ENCODE measurements around the gene ZFAND6. TPM values are rescaled to one million over a fixed set of nuclear protein-coding genes. Genes with fewer than 3 reads are reported as not detected.

Gene ZFAND6
- total RNA-seq, 2 donors from 2014 or later: 103 to 167 TPM

- no peak for DNase-seq (ENCODE audit: low spot score)
- Histone ChIP-seq H3K4me3 (no peak overlapping the region), H3K4me1 (replicated peaks) (no peaks in the 10 kb centered on the region), H3K9me3 (no peaks in the 10 kb centered on the region), H3K36me3 (peaks cover 0 to 5% of the 10 kb centered on the region in 2 donors), H3K27me3 (replicated peaks; ENCODE audit: insufficient read depth) (no peaks in the 10 kb centered on the region), H3K27ac (no peak overlapping the region)
- intact Hi-C loops (cut with DNase I): no loop called here
- 88% methylated on average over 10 of the region's 10 CpGs for WGBS
- no peak for TF ChIP-seq CTCF (IDR thresholded peaks at IDR 0.05)
- TF ChIP-seq POLR2AphosphoS5 (IDR thresholded peaks at IDR 0.05): no peak
- TF ChIP-seq POLR2A (IDR thresholded peaks at IDR 0.05): no peak
These were observed 123.8 kb downstream of the ZFAND6 start for GRCh38 chr15:80183306-80183705.

DNA sequence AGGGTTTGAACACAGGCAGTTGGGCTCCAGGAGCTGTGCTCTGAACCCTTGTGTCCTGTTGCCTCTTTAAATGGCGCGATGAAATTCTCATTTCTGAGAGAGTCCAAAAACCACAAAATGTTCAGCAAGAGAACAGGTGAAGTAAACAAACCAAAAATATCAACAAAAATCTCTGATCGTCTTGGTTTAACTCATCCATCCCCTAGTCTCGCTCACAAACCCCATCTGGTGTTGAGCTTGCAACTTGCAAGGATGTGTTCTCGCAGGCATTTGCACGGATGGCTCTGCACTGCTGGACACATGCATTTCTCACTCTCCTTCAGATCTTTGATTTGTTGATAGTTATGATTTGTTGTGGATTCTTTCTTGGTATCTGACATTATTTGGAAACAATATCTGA is 124.4 kb downstream of the ZFAND6 start:
- no peak for DNase-seq (ENCODE audit: low spot score)
- Histone ChIP-seq H3K27ac (no peak overlapping the region), H3K4me3 (no peak overlapping the region), H3K36me3 (peaks cover 0 to 5% of the 10 kb centered on the region in 2 donors), H3K9me3 (no peaks in the 10 kb centered on the region), H3K27me3 (replicated peaks; ENCODE audit: insufficient read depth) (no peaks in the 10 kb centered on the region), H3K4me1 (replicated peaks) (no peaks in the 10 kb centered on the region)
- intact Hi-C loops (cut with DNase I): no loop called here
- TF ChIP-seq POLR2AphosphoS5 (IDR thresholded peaks at IDR 0.05): no peak
- TF ChIP-seq CTCF (IDR thresholded peaks at IDR 0.05): no peak
- WGBS: 74% methylated on average over 6 of the region's 6 CpGs

DNA sequence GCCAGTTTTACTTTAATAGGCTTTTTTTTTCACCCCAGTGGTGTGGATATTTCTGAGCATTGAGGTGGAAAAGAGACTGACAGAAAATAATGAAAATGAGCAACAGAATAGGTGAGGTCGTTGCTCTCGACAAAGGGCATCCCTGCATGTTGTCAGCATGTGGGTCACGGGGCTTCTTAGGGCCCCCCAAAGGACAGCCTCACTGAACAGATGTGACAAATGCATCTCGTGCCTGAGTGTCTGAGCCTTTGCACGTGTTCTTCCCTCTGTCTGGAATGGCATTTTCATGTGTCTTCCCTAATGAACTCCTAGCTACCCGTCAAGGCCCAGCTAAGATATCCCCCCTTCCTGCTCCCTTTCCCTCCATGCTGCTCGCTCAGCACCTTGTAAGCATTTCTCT is 125.1 kb downstream of the ZFAND6 start:
- Histone ChIP-seq H3K27me3 (replicated peaks; ENCODE audit: insufficient read depth) (no peaks in the 10 kb centered on the region), H3K9me3 (no peaks in the 10 kb centered on the region), H3K36me3 (peaks cover 0 to 5% of the 10 kb centered on the region in 2 donors), H3K4me3 (no peak overlapping the region), H3K4me1 (replicated peaks) (no peaks in the 10 kb centered on the region), H3K27ac (no peak overlapping the region)
- 89% methylated on average over 7 of the region's 7 CpGs for WGBS
- TF ChIP-seq POLR2A (IDR thresholded peaks at IDR 0.05) (no peak), POLR2AphosphoS5 (IDR thresholded peaks at IDR 0.05) (no peak), CTCF (IDR thresholded peaks at IDR 0.05) (no peak)
- intact Hi-C loops (cut with DNase I): no loop called here
- no peak for DNase-seq (ENCODE audit: low spot score)

DNA sequence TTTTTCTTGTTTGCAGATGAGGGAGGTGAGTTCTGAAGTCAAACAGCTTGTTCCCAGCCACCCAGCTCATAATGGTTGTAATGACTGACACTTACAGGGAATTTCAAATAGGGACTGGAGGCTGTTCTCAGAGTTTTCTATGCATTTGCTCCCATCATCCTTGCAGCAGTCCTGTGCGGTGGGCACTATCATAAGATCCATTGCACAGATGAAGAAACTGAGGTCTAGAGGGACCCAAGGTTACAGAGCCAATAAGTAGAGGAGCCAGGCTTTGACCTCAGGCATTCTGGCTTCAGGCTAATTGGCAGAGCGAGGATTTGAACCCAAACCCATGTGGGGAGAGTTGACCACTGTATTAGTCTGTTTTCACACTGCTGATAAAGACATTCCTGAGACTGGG is 125.7 kb downstream of the ZFAND6 start:
- no peak overlapping the region for H3K4me3 ChIP-seq

More for the DNA sequence above, 125.7 kb downstream of the ZFAND6 start:
- no peaks in the 10 kb centered on the region for H3K27me3 ChIP-seq (replicated peaks; ENCODE audit: insufficient read depth)
- 100% methylated on average over 2 of the region's 2 CpGs for WGBS
- H3K36me3 ChIP-seq: no peaks in the 10 kb centered on the region
- intact Hi-C loops (cut with DNase I): no loop called here
- H3K27ac ChIP-seq: no peak overlapping the region
- DNase-seq (ENCODE audit: low spot score): no peak
- H3K9me3 ChIP-seq: no peaks in the 10 kb centered on the region
- TF ChIP-seq POLR2AphosphoS5 (IDR thresholded peaks at IDR 0.05) (no peak), POLR2A (IDR thresholded peaks at IDR 0.05) (no peak), CTCF (IDR thresholded peaks at IDR 0.05) (no peak)
- H3K4me1 ChIP-seq (replicated peaks): no peaks in the 10 kb centered on the region

Data from prostate gland (tissue), 2 donors.